Natural killer cell (primary cell): ENCODE results near the gene IRF4. TPM values are rescaled to one million over a fixed set of nuclear protein-coding genes. Genes with fewer than 3 reads are reported as not detected.

Experiments used
- ATAC-seq, 3 donors: fragments of 150-1000 bp in 2 of 3; fragments of 200-7000 bp in 1 of 3; cut with Tn5 transposase; 1 replicate in 1 of 3; 2 replicates in 2 of 3; pipeline ENCODE4 v1.10.0; 2021; ENCODE audit warnings: mild to moderate bottlenecking in 2 of 3, moderate library complexity in 2 of 3
- DNase-seq, 2 donors: peaks; one replicate each; pipeline versions ENCODE4 v3.0.0 to v3.0.0-alpha.2; 2013 to 2021; ENCODE audit warnings: mixed read lengths in 1 of 2
- H3K27ac ChIP-seq: one replicate; pipeline ENCODE4 v1.5.1; 2013; ENCODE audit warnings: mild to moderate bottlenecking, low read length
- H3K27me3 ChIP-seq: one replicate; pipeline ENCODE4 v1.6.1; 2013; ENCODE audit warnings: low read length; ENCODE audit not compliant: control insufficient read depth, insufficient read depth
- H3K36me3 ChIP-seq: one replicate; pipeline ENCODE4 v1.6.1; 2013; ENCODE audit warnings: low read length; ENCODE audit not compliant: control insufficient read depth, insufficient read depth
- H3K4me1 ChIP-seq: one replicate; pipeline ENCODE4 v1.6.1; 2013; ENCODE audit warnings: low read length; ENCODE audit not compliant: control insufficient read depth, insufficient read depth
- H3K4me3 ChIP-seq: one replicate; pipeline ENCODE4 v1.5.1; 2013; ENCODE audit warnings: low read length
- H3K9me3 ChIP-seq: one replicate; pipeline ENCODE4 v1.6.1; 2013; ENCODE audit warnings: low read length; ENCODE audit not compliant: control insufficient read depth, insufficient read depth
- H3K27ac Mint-ChIP-seq, 2 donors: one replicate each; pipeline ENCODE4 v1.8.0; 2022; ENCODE audit warnings: mild to moderate bottlenecking in 2 of 2, mixed read lengths in 2 of 2, moderate library complexity in 1 of 2
- H3K27me3 Mint-ChIP-seq, 2 donors: one replicate each; pipeline ENCODE4 v1.8.0; 2022; ENCODE audit warnings: low read depth in 2 of 2, mixed read lengths in 2 of 2
- H3K36me3 Mint-ChIP-seq: one replicate; pipeline ENCODE4 v1.8.0; 2022; ENCODE audit warnings: mixed read lengths
- H3K4me1 Mint-ChIP-seq, 2 donors: one replicate each; pipeline ENCODE4 v1.8.0; 2022; ENCODE audit warnings: mixed read lengths in 2 of 2
- H3K4me3 Mint-ChIP-seq: one replicate; pipeline ENCODE4 v1.8.0; 2022; ENCODE audit warnings: mild to moderate bottlenecking, moderate library complexity, mixed read lengths
- H3K9me3 Mint-ChIP-seq, 2 donors: one replicate each; pipeline ENCODE4 v1.8.0; 2022; ENCODE audit warnings: mixed read lengths in 2 of 2
- WGBS: methylation state at CpG from one replicate; pipeline ENCODE4 v1.1.7; 2013; ENCODE audit warnings: missing lambda C conversion rate; ENCODE audit not compliant: insufficient coverage; 5-methylcytosine and 5-hydroxymethylcytosine counted together
- intact Hi-C: fragments of 100-400 bp; cut with micrococcal nuclease; formaldehyde crosslinking; loops from one replicate; pipeline ENCODE4 v1.14.2; 2022
- total RNA-seq, 4 donors: library from RNA; stranded (reverse); fragments of 120-200 nt in 1 of 4; gene quantifications; one replicate each; pipeline versions ENCODE4 v1.2.3 to v1.2.4, GENCODE V29; 2013 to 2022
- TF ChIP-seq, protein P1 (sequence below): fragments of 200-600 bp; IDR thresholded peaks from one replicate; pipeline ENCODE4 v1.8.0; 2022; ENCODE audit warnings: antibody characterized with exemption

Gene IRF4
- total RNA-seq, 3 donors from 2014 or later (not counting 1 experiment from before 2014, with no cell fraction given): 3.5 to 37.5 (median 3.5) TPM

DNA sequence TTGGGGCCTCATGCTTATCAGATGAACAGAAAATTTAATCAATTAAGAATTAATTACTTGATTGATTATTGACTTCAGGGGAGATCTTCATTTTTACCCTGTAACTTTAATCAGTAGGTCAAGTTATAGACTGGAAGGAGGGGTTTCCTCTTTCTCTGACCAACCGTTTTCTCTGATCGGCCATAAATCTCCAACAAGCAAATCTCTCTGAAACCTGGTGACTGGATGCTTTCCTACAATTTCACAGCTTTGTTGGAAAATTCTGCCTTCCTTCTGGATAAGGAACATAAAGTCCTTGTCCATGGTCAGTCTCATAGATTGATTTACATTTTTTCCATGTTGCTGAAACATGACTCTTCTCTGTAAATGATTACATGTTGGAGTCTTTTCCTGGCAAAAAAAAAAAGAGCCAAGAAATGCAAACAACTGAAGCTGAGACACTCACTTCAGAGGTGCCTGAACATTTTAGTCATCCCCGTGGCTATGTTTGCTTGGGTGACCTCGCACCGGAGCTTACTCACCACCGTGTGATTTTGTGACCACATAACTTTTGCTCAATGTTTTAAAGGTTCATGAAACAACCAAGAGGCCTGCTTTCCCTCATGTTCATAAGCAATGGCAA lies 31.0 kb downstream of the IRF4 start:
- Mint-ChIP-seq H3K27ac (peak overlapping the region in 1 of 2 donors; percentile 79), H3K36me3 (no peaks in the 10 kb centered on the region), H3K27me3 (peaks cover 0 to 4% of the 10 kb centered on the region in 2 donors), H3K4me3 (no peak overlapping the region), H3K4me1 (peaks cover 14 to 19% of the 10 kb centered on the region in 2 donors), H3K9me3 (no peaks in the 10 kb centered on the region)
- ATAC-seq (peak; percentile 87 to 100 (median 96)), DNase-seq (peak; percentile 44 to 55)
- Histone ChIP-seq H3K27ac (no peak overlapping the region), H3K4me3 (no peak overlapping the region), H3K4me1 (peaks cover 23% of the 10 kb centered on the region), H3K36me3 (no peaks in the 10 kb centered on the region), H3K9me3 (no peaks in the 10 kb centered on the region), H3K27me3 (no peaks in the 10 kb centered on the region)
- intact Hi-C loops: loop anchor here (5.0 to 10.0 kb wide), 2 partner anchors 52 to 130 kb away; partner anchors contain the start of gene DUSP22
- 41% methylated on average over 6 of the region's 6 CpGs for WGBS
- TF ChIP-seq, protein P1, sequence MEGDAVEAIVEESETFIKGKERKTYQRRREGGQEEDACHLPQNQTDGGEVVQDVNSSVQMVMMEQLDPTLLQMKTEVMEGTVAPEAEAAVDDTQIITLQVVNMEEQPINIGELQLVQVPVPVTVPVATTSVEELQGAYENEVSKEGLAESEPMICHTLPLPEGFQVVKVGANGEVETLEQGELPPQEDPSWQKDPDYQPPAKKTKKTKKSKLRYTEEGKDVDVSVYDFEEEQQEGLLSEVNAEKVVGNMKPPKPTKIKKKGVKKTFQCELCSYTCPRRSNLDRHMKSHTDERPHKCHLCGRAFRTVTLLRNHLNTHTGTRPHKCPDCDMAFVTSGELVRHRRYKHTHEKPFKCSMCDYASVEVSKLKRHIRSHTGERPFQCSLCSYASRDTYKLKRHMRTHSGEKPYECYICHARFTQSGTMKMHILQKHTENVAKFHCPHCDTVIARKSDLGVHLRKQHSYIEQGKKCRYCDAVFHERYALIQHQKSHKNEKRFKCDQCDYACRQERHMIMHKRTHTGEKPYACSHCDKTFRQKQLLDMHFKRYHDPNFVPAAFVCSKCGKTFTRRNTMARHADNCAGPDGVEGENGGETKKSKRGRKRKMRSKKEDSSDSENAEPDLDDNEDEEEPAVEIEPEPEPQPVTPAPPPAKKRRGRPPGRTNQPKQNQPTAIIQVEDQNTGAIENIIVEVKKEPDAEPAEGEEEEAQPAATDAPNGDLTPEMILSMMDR: no peak

DNA sequence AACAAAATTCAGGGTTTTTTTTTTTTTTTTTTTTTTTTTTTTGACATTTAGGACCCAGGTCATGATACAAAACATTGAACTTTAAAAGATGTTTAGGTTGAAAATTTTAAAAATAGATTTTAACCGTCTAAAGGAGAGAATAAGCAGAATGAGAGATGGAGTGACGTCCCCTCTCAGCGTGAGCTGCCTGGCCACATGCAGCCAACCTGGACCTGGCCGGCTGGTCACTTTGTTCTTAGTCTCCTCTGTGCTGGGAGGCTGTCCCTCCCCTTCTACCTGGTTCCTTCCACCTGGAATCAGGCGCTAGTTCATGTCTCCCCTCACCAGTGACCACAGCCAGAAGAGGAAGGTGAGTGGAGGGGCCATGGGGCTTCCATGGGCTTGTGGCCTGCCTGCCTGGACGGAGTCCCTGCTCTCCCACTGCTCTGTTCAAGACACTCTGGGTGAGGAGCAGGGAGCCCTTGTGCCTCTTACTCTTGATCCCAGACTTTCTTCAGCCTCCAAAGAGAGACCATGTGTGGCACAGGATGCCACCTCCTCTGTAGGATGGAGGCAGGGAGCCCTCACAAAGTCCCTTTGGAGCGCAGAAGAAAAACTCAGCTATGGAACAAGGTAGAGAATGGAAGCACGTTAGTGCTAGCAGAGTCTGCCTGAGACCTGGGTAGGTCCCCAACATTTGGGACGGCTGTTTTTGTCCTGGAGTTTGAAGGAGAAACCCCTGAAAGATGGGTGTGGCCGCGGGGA lies 31.7 kb downstream of the IRF4 start:
- 83% methylated on average over 10 of the region's 11 CpGs for WGBS
- TF ChIP-seq, protein P1: no peak
- H3K27ac ChIP-seq: no peak overlapping the region
- intact Hi-C loops: loop anchor here (5.0 to 10.0 kb wide), 2 partner anchors 52 to 131 kb away; partner anchors contain the start of gene DUSP22
- H3K36me3 ChIP-seq: no peaks in the 10 kb centered on the region
- peaks cover 14 to 19% of the 10 kb centered on the region in 2 donors for H3K4me1 Mint-ChIP-seq
- H3K27me3 Mint-ChIP-seq: peaks cover 0 to 4% of the 10 kb centered on the region in 2 donors
- no peaks in the 10 kb centered on the region for H3K36me3 Mint-ChIP-seq
- ATAC-seq (peak in 2 of 3 donors; percentile 27 to 35), DNase-seq (no peak)
- H3K4me3 Mint-ChIP-seq: no peak overlapping the region
- peaks cover 23% of the 10 kb centered on the region for H3K4me1 ChIP-seq
- H3K4me3 ChIP-seq: no peak overlapping the region
- no peaks in the 10 kb centered on the region for H3K9me3 Mint-ChIP-seq
- H3K27ac Mint-ChIP-seq: peak overlapping the region in 1 of 2 donors; percentile 79
- H3K9me3 ChIP-seq: no peaks in the 10 kb centered on the region
- H3K27me3 ChIP-seq: no peaks in the 10 kb centered on the region

DNA sequence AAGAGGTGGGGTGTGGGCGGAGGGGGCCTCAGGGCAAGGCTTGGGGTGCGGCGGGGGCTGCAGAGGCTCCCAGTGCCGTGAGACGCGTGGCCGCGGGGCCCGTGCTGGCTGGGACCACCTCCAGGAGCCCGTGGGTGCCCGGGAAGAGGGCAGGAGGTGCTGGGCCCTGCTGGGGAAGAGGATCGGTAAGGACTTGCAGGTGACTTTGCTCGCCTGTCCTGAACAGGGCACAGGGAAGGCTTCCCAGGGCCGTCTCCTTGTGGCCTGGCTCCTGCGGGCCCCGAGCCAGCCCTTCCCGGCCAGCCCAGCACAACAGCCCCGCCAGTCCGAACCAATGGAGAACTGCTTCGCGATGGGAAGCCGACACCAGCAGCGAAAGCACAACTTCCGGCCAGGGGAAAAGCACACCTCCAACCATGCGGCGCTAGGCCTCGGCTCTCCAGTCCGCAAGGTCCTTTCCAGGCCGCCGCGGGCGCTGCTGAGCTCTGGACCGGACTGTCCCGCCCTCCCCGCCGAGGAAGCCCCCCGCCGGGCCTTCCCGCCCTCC lies 32.3 kb downstream of the IRF4 start:
- Mint-ChIP-seq H3K4me1 (peaks cover 16 to 21% of the 10 kb centered on the region in 2 donors), H3K36me3 (no peaks in the 10 kb centered on the region), H3K27ac (peak overlapping the region in 1 of 2 donors; percentile 79), H3K9me3 (no peaks in the 10 kb centered on the region), H3K4me3 (no peak overlapping the region), H3K27me3 (peaks cover 0 to 6% of the 10 kb centered on the region in 2 donors)
- Histone ChIP-seq H3K36me3 (no peaks in the 10 kb centered on the region), H3K27me3 (no peaks in the 10 kb centered on the region), H3K4me1 (peaks cover 23% of the 10 kb centered on the region), H3K4me3 (no peak overlapping the region), H3K27ac (no peak overlapping the region), H3K9me3 (no peaks in the 10 kb centered on the region)
- DNase-seq: no peak
- intact Hi-C loops: loop anchor here (5.0 to 10.0 kb wide), 2 partner anchors 51 to 132 kb away; partner anchors contain the start of gene DUSP22
- ATAC-seq: no peak
- 97% methylated on average over 34 of the region's 39 CpGs for WGBS
- TF ChIP-seq, protein P1: no peak
